Vagina (tissue), 2 donors: ENCODE data around the gene HPCAL1. TPM values are rescaled to one million over a fixed set of nuclear protein-coding genes. Genes with fewer than 3 reads are reported as not detected.

ENCODE experiments used
- DNase-seq, 2 donors: peaks; one replicate each; pipeline ENCODE4 v3.0.0-alpha.2; 2017; ENCODE audit errors: extremely low spot score in 2 of 2
- H3K27ac ChIP-seq: fragments of 200-600 bp; sonication (generic); one replicate; pipeline ENCODE4 v1.5.1; 2019
- H3K27me3 ChIP-seq: fragments of 200-600 bp; sonication (generic); one replicate; pipeline ENCODE4 v1.5.1; 2019
- H3K36me3 ChIP-seq, 2 donors: fragments of 200-600 bp; sonication (generic); one replicate each; pipeline ENCODE4 v1.5.1; 2017 to 2019
- H3K4me1 ChIP-seq: fragments of 200-600 bp; sonication (generic); one replicate; pipeline ENCODE4 v1.5.1; 2019
- H3K4me3 ChIP-seq, 2 donors: fragments of 200-600 bp; sonication (generic); 1 replicate in 1 of 2; 2 replicates in 1 of 2; pipeline ENCODE4 v1.5.1; 2016 to 2019
- H3K9me3 ChIP-seq: fragments of 200-600 bp; sonication (generic); one replicate; pipeline ENCODE4 v1.5.1; 2019
- POLR2A ChIP-seq, 2 donors: fragments of 450-650 bp; IDR thresholded peaks; one replicate each; pipeline ENCODE4 v1.6.1; 2017; ENCODE audit warnings: antibody characterized with exemption in 2 of 2, mild to moderate bottlenecking in 2 of 2, moderate library complexity in 2 of 2
- POLR2AphosphoS5 ChIP-seq, 2 donors: sonication (generic); formaldehyde crosslinking; IDR thresholded peaks; one replicate each; pipeline ENCODE4 v1.9.0; 2017; ENCODE audit warnings: antibody characterized with exemption in 2 of 2, mild to moderate bottlenecking in 2 of 2, low read depth in 1 of 2; ENCODE audit not compliant: insufficient read depth in 1 of 2
- intact Hi-C: fragments of 100-400 bp; cut with DNase I; formaldehyde crosslinking; loops from one replicate; pipeline ENCODE4 v1.15.1; 2023
- total RNA-seq: library from RNA; depleted of rRNA; stranded (reverse); fragments of >200 nt; gene quantifications from one replicate; pipeline ENCODE4 v1.2.3, GENCODE V29; 2016
- TF ChIP-seq, protein P1 (sequence below), 3 experiments: fragments of 450-650 bp in 2 of 3; fragments of 200-600 bp in 1 of 3; sonication (generic) in 1 of 3; IDR thresholded peaks; one replicate each; pipeline ENCODE4 v1.5.1; 2017 to 2019; ENCODE audit warnings: antibody characterized with exemption in 3 of 3, mild to moderate bottlenecking in 2 of 3, moderate library complexity in 2 of 3

The HPCAL1 gene
- total RNA-seq, 1 donor from 2014 or later = 43.7 TPM

DNA sequence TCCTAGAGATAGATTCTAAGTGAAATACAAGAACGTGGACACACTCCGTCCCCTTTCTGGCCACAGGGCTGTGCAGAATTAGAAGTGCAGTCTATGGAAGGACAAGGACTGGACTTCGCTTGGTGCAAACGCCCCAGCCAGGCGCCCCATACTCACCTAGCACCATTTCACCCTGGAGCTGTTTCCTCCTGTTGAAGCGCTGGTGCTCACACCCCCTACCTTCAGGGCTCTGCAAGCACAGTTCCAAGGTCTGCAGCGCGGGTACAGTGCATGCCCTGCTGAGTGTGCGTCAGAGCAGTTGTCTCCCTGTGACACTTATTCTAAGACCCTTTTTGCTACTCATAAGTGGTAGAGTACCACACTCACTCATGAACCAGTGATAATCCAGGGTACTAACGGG, 3.0 kb downstream of the HPCAL1 start:
- Histone ChIP-seq H3K27me3 (no peaks in the 10 kb centered on the region), H3K4me3 (no peak overlapping the region), H3K9me3 (no peaks in the 10 kb centered on the region), H3K4me1 (peaks cover 46% of the 10 kb centered on the region), H3K27ac (peak overlapping the region; percentile 42), H3K36me3 (no peaks in the 10 kb centered on the region)
- no peak for DNase-seq
- no peak for TF ChIP-seq POLR2AphosphoS5 (IDR thresholded peaks at IDR 0.05; ENCODE audit: insufficient read depth in 1 of 2, low read depth in 1 of 2)
- TF ChIP-seq, protein P1, sequence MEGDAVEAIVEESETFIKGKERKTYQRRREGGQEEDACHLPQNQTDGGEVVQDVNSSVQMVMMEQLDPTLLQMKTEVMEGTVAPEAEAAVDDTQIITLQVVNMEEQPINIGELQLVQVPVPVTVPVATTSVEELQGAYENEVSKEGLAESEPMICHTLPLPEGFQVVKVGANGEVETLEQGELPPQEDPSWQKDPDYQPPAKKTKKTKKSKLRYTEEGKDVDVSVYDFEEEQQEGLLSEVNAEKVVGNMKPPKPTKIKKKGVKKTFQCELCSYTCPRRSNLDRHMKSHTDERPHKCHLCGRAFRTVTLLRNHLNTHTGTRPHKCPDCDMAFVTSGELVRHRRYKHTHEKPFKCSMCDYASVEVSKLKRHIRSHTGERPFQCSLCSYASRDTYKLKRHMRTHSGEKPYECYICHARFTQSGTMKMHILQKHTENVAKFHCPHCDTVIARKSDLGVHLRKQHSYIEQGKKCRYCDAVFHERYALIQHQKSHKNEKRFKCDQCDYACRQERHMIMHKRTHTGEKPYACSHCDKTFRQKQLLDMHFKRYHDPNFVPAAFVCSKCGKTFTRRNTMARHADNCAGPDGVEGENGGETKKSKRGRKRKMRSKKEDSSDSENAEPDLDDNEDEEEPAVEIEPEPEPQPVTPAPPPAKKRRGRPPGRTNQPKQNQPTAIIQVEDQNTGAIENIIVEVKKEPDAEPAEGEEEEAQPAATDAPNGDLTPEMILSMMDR (IDR thresholded peaks at IDR 0.05) = no peak
- TF ChIP-seq POLR2A (IDR thresholded peaks at IDR 0.05) = no peak
- intact Hi-C loops = no loop called here

DNA sequence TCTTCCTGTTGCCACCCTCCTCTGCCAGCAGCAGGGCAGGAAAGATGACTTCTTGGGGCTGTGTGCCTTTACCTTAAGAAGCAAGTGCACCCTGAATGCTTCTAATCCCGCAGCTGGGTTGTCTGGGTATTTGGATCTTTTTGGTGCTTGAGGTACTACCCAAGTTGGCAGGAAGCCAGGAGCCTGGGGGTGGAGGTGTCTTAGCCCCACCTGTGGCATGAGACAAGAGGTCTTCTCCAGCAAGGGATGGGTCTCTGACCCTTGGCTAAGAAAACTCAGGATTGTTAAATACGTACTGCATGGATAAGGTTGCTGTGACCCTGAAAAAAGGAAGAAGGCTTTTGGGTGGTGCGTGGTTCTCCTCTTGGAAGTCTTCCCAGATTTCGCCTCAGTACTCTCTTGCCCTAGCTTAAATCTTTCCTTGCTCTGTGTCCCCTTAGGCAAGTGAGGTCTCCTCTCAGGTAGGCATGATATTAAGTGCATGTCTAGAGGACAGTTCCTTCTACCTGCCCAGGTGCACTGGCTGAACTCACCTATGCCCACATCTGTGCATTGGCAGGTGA, 4.3 kb downstream of the HPCAL1 start:
- DNase-seq = no peak
- Histone ChIP-seq H3K36me3 (no peaks in the 10 kb centered on the region), H3K9me3 (no peaks in the 10 kb centered on the region), H3K4me3 (no peak overlapping the region), H3K4me1 (peaks cover 46% of the 10 kb centered on the region), H3K27ac (no peak overlapping the region), H3K27me3 (no peaks in the 10 kb centered on the region)
- intact Hi-C loops = no loop called here
- TF ChIP-seq POLR2A (IDR thresholded peaks at IDR 0.05) (no peak), POLR2AphosphoS5 (IDR thresholded peaks at IDR 0.05; ENCODE audit: insufficient read depth in 1 of 2, low read depth in 1 of 2) (no peak)
- TF ChIP-seq, protein P1 (IDR thresholded peaks at IDR 0.05) = no peak

DNA sequence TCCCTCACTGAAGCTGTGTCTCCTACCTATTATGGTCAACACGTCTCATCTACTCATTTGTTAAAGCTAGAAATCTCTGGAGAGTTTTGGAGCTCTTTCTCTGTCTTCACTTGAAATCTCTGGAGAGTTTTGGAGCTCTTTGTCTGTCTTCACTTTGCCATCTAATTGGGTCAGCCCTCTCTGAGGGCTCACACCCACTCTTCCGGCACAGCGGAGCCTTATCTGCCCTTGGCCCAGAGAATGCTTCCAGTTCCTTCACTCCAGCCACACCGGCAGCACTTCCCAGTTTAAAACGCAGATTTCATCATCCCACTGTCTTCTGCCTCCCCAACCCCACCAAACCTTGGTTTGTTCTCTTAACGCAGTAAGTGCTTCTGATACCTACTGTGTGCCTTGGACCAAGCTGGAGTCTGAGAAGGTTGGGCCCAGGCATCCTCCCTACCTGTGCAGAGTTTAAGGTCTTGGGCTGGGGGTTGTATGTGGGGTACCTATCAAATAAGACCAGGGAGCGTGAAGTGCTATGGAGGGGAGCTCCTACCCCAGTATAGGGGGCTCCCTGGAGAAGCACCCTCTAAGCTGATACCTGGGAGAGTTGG, 5.0 kb downstream of the HPCAL1 start:
- no peak for DNase-seq
- intact Hi-C loops = no loop called here
- H3K27ac ChIP-seq = no peak overlapping the region

DNA sequence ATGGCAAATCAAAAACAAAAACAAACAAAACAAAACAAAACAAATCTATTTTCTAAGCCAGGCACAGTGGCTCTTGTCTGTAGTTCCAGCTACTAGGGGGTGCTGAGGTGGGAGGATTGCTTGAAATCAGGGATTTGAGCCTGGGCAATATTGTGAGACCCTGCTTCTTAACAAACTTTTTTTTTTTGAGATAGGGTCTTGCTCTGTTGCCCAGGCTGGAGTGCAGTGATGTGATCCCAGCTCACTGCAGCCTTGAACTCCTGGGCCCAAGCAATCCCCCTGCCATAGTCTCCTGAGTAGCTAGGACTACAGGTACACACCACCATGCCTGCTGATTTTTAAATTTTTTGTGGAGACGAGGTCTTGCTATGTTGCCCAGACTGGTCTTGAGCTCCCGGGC, 6.2 kb downstream of the HPCAL1 start:
- no peaks in the 10 kb centered on the region for H3K36me3 ChIP-seq
- no peak overlapping the region for H3K4me3 ChIP-seq
- peaks cover 35% of the 10 kb centered on the region for H3K4me1 ChIP-seq
- H3K27me3 ChIP-seq = no peaks in the 10 kb centered on the region
- TF ChIP-seq POLR2AphosphoS5 (IDR thresholded peaks at IDR 0.05; ENCODE audit: insufficient read depth in 1 of 2, low read depth in 1 of 2) = no peak
- no peaks in the 10 kb centered on the region for H3K9me3 ChIP-seq
- no peak overlapping the region for H3K27ac ChIP-seq
- no peak for DNase-seq
- intact Hi-C loops = no loop called here

More for the DNA sequence above, 5.0 kb downstream of the HPCAL1 start:
- H3K9me3 ChIP-seq = no peaks in the 10 kb centered on the region
- no peaks in the 10 kb centered on the region for H3K27me3 ChIP-seq
- H3K4me3 ChIP-seq = no peak overlapping the region
- no peaks in the 10 kb centered on the region for H3K36me3 ChIP-seq
- TF ChIP-seq POLR2AphosphoS5 (IDR thresholded peaks at IDR 0.05; ENCODE audit: insufficient read depth in 1 of 2, low read depth in 1 of 2) (no peak), POLR2A (IDR thresholded peaks at IDR 0.05) (no peak)
- TF ChIP-seq, protein P1 (IDR thresholded peaks at IDR 0.05) = no peak
- peaks cover 42% of the 10 kb centered on the region for H3K4me1 ChIP-seq

DNA sequence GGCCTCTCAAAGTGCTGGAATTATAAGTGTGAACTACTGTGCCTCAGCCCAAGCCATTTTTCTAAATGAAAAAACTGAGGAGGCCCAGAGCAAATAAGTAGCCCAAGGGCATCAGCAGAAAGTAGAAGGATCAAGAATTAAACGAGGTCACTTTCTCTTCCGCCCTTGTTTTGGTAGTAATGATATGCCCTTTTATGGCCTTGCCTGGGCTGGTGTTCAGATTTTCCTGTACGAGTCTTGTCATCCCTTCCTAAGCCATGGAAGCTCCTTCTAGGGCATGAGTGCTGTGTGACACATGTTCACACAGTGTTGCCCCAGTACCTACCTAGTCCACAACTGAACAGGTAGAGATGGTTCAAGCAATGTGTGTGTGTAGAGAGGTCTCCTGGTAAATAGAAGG, 6.6 kb downstream of the HPCAL1 start:
- H3K27me3 ChIP-seq = no peaks in the 10 kb centered on the region
- intact Hi-C loops = no loop called here
- H3K4me1 ChIP-seq = peaks cover 32% of the 10 kb centered on the region
- no peaks in the 10 kb centered on the region for H3K36me3 ChIP-seq
- TF ChIP-seq POLR2A (IDR thresholded peaks at IDR 0.05) = no peak
- DNase-seq = no peak
- H3K27ac ChIP-seq = no peak overlapping the region
- H3K9me3 ChIP-seq = no peaks in the 10 kb centered on the region
- no peak overlapping the region for H3K4me3 ChIP-seq

DNA sequence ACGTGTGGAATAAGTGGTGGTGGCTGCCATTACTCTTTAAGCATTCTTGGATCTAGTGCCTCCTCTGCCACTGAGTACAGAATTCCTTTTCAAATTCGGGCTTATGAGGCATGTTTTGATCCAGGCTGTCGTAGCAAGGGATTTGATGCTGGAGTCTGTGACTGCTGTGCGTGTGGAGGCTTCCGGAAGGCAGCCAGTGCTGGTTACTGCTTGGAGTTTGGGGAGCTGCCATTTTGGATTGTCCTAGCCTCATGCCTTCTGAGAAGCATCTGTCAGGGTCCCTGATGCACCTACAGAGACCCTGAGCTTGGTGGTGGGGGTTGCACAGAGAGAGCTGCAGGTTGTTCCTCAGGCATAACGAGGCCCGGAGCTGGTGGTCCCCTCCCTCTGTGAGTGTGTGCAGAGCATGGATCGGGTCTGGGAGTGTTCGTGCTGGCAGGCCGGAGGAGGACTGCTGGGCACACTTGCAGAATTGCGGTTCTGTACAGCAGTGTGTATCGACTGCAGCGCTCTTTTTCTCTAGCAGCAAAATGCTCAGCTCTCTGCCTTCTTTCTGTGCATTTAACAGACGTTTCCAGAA, 7.7 kb downstream of the HPCAL1 start:
- no peak overlapping the region for H3K4me3 ChIP-seq
- H3K36me3 ChIP-seq = no peaks in the 10 kb centered on the region
- no peak overlapping the region for H3K27ac ChIP-seq
- intact Hi-C loops = no loop called here
- no peaks in the 10 kb centered on the region for H3K9me3 ChIP-seq
- peaks cover 22% of the 10 kb centered on the region for H3K4me1 ChIP-seq
- no peaks in the 10 kb centered on the region for H3K27me3 ChIP-seq
- DNase-seq = no peak
- TF ChIP-seq, protein P1 (IDR thresholded peaks at IDR 0.05) = no peak
- TF ChIP-seq POLR2AphosphoS5 (IDR thresholded peaks at IDR 0.05; ENCODE audit: insufficient read depth in 1 of 2, low read depth in 1 of 2) = no peak
- TF ChIP-seq POLR2A (IDR thresholded peaks at IDR 0.05) = no peak
